NCI-H1092 treated with DMSO at 0.1 percent for 48 hours (cell line): ENCODE measurements around the gene RGS18.
"Not testable (repeated sequence)": the region's sequence is repeated elsewhere in the genome, so short reads cannot be mapped to it uniquely, and the experiment has no call there.

Experiments
- DNase-seq: peaks from one replicate; lab custom pipeline; 2025; lab: John Stamatoyannopoulos, UW

Gene RGS18

DNA sequence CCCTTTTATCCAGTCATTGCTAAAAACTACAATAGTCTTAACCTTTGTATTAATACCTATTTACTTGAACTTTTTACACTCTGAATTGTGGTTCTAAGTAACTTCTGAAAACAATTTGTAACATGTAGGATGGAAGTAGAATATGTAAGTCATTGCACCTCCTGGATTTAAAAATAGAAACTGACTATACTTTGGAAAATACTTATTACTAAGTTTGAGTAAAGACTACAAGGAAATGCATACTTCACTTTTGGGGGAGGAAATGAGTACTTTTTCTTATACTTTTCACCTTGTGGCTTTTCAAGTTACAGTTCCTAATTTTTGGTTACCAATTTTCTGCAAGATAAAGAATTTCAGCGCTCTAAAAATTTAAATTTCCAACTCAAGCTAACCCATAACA, 8.7 kb downstream of the RGS18 start:
- no peak for DNase-seq

DNA sequence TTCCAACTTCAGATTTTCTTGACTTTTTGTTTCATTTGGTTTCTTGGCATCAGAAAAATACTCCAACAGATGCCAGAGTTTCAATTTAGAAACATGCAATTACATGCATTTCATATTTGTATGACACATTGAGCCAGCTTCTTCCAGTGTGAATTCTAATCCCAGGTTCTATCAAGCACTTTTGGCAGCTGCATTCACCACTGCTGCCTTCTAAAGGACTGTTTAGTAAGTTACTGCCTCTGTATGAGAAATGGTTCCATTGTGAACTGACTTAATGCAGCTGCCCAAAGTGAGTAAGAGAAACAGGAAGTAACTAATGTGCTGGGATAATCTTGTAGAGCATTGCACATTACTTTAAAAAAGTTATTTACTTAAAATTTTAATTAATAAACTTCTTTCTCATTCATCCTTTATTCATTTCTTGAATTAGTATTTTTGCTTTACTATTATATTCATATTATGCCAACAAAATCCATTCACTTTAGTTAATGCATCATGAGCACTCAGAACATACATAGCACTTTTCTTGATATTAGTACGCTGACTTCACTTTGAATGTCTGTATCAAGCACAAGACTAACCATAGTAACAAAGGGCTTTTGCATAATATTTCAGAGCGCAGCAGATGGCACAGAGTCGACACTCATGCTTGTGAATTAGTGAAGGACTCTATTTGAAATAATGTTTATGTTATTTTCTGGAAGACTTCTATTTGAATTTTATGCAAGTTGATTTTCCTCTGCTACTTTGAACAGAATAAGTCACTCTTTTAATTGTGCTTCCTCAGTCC, 9.8 kb downstream of the RGS18 start:
- DNase-seq: no peak

DNA sequence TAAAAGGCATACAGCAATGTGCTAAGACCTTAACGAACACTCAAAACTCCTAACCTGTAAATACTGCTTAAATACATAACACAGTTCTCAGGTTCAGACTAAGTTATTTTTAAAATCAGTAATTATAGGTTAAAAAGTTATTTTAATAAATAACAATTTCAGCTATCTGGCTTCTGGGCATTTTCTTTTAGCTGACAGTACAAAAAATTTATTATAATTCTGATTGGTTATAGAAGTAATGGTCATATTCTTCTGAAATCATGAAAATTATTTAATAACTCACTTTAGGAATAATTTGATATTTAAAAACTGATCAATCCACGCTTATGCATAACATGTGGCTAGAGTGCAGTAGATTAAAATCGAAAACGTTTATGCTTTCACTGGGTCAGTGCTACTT, 10.7 kb downstream of the RGS18 start:
- DNase-seq: no peak

DNA sequence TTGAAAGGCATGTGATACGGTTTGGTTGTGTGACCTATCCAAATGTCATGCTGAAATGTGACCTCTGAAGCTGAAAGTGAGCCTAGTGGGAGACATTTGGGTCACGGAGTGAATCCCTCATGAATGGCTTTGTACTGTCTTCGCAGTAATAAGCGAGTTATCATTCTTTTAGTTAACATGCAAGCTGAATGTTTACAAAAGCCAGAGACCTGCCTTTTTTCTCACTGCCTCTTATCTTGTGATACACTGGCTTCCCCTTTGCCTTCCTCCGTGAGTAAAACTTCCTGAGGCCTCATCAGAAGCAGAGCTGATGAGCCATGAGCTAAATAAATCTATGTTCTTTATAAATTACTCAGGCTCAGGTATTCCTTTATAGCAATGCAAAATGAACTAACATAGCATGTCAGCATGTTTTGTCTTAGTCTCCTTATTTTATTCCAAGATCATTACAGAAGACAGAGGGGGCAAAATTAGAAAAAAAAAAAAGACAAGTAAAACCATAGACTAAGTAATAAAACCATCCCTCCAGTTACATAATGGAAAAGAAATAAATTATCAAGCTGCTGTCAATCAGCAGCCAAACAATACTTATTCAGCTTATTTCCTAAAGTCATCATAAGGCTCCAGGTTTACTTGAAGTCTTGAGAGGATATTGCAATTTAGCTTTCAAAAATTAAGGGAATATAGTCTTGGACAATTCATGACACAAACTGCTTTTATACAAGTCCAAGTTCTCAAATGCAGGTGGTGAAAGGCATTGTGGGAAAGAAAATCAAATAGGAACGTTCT, 12.1 kb downstream of the RGS18 start:
- DNase-seq: no peak

DNA sequence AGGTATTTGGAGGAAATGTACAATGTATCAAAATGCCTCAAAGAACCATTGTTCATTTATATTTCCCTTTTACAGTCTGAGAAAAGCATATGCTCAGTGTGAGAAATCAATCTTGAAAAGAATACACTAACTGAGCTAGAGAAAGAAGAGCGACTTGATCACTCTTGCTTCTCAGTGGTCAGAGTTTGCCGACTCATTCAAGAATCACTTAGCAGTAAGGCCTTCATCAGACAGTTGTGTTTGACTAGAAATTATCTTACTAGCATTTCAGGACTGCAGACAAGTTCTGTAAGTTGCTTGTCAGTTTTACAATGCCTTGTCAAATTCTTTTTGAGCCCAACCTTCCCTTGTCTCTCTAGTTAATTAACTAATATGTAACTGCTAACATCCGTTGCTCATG, 12.9 kb downstream of the RGS18 start:
- no peak for DNase-seq

DNA sequence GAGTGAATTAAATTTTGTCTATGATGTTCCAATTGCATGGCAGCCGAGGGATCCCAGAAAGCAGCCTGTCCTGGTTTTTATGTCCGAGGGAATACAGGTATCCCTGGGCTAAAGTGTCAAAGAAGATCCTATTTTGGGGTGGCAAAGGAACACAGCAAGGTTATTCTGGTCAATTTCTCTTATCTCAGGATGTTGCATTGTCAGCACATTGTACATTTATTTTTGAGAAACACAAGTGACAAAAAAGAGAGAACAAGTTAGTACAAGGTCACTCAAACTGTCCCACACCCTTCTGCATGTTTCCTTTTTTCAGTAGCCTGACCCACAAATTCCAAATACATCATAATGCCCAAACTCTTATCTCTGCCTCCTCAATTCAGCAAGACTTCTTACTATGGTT, 17.7 kb downstream of the RGS18 start:
- DNase-seq: no peak

DNA sequence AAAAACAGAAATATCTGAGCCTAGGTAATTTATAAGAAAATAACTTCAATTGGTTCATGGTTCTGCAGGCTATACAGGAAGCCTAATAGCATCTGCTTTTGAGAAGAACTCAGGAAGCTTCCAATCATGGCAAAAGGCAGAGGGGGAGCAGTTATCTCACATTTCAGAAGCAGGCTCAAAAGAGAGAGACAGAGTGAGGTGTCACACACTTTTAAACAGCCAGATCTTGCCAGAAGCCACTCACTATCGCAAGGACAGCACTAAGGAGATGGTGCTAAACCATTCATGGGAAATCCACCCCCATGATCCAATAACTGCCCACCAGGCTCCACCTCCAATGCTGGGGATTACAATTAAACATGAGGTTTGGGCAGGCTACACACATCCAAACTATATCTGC, 25.5 kb downstream of the RGS18 start:
- no peak for DNase-seq

DNA sequence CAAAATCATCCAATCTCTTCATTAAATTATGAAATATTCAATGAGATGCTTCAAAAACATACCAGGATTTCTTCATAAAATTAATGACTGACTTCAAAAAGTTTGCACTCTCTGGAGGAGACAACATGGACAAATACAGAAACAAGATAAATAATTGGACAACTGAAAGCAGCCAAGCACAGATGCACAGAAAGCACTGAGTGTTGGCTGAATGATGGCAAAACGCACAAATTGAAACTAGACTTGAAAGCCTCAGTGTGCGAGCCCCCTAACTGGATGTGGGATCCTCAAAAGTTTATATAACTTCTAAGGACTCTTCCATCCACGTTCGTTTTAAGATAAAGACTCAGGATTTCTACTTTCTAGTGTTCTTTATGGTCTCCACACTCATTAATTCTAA, 27.9 kb downstream of the RGS18 start:
- DNase-seq: no peak

DNA sequence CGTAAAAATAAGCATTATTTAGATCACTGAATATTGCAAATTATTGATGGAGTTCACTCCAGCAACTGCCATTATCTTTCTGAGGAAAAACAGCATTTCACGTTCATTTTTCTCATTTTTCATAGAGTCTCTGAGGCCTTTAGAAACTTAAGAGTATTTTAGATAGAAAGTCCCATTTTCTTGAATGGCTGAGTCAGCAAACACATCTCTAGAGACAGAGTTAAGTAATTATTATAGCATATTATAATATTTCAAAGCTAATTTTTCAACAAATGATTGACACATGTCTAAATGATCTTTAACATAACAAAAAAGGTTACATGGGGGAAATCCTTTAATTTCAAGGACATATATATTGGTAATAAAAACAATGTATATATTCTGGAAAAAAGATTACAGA, 31.8 kb downstream of the RGS18 start:
- DNase-seq: no peak

DNA sequence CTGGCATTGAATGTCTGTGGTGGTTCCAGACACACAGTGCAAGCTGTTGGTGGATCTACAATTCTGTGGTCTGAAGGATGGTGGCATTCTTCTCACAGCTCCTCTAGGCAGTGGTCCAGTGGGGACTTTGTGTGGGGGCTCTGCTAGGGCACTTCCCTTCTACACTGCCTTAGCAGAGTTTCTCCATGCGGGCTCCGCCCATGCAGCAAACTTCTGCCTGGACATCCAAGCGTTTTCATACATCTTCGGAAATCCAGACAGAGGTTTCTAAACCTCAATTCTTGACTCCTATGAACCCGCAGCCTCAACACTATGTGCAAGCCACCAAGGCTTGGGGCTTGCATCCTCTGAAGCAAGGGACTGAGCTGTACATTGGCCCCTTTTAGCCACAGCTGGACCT, 43.0 kb downstream of the RGS18 start:
- DNase-seq: no peak

DNA sequence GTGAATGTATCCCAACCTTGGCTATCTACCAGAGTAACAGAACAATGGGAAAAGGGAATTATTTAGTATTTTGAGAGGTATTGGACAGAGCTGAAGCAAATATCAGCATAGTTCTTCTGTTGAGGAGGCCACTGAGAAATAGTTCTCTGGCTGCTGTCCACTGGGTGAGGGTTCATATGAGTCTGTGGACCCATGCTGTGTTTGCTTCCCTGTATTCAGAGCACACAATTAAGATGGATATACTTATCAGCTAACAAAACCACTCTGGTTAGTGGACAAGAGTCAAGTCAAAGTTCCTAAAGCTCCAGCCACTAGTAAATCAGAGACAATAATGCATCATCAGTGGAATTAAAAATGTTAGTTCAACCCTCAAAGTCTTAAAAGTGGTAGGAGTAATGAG, 66.1 kb downstream of the RGS18 start:
- no peak for DNase-seq

DNA sequence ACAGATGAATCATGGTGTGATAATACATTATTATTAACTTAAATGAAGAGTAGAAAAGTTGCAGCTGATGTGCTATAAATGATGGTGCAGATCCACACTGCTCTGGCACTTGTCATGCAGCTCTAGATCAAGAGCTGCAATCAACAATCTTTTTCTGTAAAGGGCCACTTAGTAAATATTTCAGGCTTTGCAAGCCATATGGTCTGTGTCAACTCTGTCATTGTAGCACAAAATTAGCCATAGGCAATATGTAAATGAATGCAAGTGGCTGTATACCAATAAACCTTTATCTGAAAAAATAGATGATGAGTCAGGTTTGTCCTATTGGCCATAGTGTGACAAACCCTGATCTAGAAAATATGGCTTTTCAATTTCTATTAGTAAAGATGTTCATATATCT, 66.6 kb downstream of the RGS18 start:
- DNase-seq: no peak

DNA sequence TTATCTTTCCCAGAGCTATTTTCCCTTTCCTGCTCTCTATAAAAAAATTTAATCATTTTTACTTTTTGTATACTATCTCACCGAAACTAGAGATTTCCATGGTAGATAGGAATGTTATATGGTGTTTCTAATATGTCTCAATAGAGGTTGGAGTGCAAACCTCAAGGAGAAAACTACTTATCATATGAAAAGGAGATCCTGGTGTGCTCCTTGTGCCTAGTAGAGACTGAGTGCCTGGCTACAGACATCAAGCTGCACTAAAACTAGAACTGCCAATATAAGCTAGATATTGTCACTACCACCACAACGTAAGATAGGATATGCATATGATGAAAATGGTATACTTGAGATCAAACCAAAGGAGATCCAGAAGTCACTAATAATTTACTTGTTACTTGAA, 67.0 kb downstream of the RGS18 start:
- no peak for DNase-seq

DNA sequence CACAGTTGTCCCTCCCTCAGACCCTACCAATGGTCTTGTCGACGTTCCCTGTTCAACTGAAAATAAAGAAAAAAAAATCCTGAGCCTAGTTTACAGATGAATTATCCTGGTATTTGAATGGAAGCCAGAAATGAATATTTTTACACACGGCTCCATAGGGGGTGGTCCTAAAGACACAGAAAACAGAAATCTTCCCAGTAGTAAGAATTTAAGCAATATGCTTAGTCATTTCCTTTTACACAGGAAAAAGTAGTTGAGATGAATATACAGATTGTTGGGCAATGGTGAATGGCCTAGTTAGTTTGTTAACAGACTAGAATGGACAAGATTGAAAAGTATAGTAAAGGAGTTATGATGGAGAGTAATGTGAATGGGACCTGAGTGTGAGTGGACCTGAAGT, 67.4 kb downstream of the RGS18 start:
- DNase-seq: no peak

DNA sequence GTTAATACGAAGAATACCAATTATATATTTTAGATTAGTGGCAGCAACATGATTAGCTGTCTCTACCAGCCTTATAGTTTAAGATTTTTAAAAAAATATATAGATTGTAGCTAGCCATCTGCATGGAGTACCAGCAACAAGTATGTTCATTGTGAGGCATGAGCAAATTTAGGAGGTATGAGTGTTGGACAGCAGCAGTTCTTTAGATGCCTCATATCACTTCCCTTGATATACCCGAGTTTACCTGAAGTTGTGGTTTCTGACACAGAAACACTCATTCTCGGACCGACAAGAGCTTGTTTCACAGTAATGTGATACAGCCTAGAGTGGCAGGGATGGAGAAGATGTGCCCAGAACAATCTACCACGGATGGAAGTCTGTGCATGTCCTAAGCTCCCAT, 69.1 kb downstream of the RGS18 start:
- DNase-seq: no peak

DNA sequence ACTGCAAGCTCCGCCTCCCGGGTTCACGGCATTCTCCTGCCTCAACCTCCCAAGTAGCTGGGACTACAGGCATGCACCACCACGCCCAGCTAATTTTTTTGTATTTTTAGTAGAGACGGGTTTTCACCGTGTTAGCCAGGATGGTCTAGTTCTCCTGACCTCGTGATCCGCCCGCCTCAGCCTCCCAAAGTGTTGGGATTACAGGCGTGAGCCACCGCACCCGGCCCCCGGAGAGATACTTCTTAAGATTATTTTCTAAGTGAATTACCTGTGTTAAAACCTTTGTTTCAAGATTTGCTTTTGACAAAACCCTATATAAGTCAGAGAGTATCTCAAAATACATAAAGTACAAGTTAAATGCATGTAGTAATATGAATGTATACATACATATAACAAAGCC, 69.7 kb downstream of the RGS18 start:
- DNase-seq: not testable (repeated sequence)

DNA sequence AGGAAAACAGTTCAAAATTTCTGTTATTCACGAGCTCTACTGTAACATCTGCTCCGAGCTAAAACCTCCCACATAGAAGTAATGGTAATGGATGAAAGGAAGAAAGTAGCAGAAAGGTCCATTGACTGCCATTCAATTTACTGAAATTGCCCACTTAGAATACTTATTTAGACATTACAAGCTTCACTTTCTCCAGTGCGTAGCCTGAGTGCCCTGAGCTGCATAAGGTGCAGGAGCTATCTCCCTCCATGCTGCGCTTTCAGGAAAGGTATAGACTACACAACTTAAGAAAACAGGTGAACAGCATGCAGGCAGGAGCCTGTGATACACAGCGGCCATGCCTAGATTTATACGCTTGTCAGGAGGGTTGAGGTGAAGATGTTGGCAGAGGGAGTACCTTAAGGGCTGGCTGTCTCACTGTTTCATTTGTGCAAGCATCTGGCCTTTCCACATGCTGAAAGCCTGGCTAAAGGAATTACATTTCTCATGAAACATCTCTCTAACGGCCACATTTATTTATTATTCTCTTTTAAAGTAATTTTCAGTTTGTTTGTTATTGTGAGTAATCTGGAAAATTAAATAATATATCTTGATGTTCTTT, 74.7 kb downstream of the RGS18 start:
- DNase-seq: no peak

DNA sequence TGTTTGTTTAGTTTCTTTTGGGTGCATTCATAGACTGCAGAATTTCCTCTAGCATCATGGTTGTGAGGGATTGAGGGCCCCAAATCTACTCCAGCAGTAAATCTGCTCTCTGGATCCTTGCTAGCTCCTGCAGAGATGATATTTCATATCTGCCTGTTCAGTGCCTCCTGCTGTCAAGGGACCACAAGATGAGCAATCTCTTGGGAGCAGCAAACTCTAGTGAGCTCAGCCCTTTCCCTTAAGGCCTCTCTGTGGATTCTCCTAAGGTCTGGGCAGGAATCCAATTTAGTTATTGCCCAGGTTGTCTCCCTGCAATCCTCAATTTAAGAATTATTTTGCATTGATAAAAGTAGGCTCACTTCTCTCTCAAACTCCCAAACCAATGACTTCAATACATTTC, 76.9 kb downstream of the RGS18 start:
- no peak for DNase-seq
